GM19468 (cell line): ENCODE measurements around the gene GDPD1.
"Not testable (repeated sequence)": the region's sequence is repeated elsewhere in the genome, so short reads cannot be mapped to it uniquely, and the experiment has no call there.

Source experiments
- ATAC-seq: cut with Tn5 transposase; IDR thresholded peaks from one replicate; pipeline ENCODE4 v1.9.1; 2021; ENCODE audit warnings: mild to moderate bottlenecking, moderate library complexity, moderate number of reproducible peaks; ENCODE audit not compliant: unreplicated experiment; ENCODE audit errors: extremely low read depth

The GDPD1 gene

DNA sequence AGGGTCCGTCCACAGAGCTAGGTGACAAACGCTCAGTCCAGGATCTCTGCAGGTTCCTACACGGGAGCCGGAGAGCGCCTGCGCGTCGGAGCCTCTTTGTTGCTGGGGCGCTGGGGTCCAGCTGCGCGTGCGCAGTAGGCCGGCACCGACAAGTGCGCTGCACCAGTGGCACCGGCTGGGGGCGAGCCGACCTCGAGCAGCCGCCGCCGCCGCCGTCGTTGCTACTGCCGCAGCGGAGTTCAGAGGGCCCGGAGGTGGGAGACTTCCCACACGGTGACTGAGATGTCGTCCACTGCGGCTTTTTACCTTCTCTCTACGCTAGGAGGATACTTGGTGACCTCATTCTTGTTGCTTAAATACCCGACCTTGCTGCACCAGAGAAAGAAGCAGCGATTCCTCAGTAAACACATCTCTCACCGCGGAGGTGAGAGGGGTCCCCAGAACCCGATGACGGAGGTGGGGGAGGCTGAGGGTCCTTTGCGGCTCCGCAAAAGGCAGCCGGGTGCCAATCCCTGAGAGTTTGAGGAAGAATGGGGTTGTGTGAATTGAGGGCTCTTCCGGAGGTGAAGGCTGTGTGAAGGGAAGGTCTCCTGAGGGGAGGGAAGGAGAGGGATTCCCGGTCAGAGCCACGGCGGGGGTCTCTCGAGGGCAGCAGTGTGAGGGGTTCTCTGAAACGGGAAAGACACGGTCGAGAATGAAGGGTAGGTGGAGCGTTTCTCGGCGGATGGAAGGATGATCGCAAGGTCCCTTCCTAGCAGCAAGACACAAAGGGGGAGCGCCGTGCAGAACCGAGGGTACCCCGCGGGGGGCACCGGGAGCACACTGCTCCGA, at the start of gene GDPD1:
Gene GDPD1, plus strand, starts transcription at position 184 of the 831 bp plus-strand sequence. Its CDS starts 99 bp downstream, at position 283.
- ATAC-seq = peak; percentile 84

DNA sequence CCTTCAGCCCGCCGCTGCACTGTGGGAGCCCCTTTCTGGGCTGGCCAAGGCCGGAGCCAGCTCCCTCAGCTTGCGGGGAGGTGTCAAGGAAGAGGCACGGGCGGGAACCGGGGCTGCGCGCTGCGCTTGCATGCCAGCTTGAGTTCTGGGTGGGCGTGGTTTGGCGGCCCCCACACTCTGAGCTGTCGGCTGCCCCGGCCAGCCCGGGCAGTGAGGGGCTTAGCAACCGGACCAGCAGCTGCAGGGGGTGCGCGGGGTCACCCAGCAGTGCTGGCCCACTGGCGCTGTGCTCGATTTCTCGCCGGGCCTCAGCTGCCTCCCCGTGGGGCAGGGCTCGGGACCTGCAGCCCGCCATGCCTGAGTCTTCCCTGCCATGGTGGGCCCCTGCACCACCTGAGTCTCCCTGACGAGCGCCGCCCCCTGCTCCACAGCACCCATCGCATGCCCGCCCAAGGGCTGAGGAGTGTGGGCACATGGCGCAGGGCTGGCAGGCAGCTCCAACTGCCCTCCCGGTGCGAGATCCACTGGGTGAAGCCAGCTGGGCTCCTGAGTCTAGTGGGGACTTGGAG, 47.8 kb upstream of the GDPD1 start:
- ATAC-seq = no peak

DNA sequence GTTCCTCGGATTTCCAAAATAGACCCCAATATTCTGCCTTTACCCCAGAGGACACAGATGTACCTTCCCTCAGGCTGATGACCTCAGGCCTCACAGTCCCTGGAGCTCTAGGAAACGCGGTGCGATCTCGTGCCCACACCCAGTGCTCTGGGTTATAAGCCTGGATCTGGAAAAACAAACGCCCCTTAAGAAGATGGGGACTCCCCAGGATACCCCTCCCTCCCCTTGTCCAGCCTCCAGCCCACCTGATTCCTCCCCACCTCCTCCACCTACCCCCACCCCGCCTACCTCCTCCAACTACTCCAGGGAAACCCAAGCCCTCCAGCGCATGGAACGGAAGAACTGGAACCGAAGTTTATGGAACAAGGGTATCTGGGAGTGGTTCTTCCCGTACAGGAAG, 45.6 kb upstream of the GDPD1 start:
- ATAC-seq = no peak

DNA sequence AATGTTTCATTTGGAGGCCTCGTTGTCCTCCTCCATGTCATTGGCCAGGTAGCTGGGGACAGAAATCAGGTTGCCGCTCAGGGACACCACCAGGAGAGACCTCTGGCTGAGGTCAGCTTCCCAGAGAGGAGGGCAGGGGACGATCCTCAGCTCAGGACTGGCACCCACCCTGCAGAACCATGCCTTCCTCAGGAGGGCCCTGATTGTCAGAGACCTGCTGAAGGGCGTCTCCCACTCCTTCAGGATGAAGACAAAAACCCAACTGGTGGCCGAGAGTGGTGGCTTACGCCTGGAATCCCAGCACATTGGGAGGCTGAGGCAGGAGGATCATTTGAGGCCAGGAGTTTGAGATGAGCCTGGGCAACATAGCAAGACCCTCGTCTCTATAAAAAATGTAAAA, 45.2 kb upstream of the GDPD1 start:
- ATAC-seq = no peak

DNA sequence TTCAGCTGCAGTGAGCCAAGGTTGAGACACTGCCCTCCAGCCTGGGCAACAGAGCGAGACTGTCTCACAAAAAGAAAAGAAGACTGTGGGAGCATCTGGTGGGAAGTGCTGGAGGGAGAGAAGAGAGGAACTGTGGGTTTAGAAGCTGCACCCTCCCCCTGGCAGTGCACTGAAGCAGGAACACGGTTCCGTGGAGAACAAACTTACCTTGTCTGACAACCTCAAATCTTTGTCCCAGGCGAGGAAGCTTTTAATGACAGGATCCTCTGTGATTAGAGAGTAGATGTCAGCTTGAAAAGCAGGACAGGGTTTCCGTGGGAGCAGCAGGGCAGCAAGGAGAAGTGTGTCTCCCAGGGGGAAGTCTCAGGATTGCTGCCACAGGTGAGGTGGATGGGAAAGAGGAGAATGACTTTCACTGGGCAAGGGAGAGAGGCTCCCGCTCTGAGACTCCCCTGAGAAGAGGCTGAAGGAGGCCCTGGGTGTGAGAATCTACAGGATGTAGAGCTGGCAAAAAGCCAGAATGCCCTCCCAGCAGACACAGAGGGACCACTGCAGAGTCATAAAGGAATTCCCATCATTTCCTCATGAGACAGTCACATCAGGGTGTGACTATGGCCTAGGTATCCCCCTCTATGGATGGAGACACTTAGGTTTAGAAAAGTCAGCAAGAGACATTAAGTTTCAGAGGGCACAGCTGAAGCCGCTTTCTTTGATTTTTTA, 41.9 kb upstream of the GDPD1 start:
- no peak for ATAC-seq

DNA sequence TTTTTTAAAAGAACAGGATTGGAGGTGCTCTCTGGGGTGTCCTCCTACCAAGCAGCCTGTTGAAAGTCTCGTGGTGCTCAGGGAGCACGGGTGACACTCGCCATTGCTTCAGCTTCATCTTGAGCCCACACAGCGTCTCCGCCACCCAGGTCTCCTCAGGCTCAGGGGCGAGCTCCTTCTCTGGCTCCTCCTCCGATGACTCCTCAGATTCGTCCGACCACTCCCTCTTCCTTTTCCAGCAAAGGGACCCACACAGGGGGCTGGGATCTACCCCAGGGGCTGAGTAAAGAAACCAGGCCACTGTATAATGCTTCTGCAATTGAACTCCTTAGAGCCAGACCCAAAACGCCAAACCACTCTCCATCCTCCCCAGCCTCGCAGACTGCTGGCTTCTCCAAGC, 40.7 kb upstream of the GDPD1 start:
- ATAC-seq = not testable (repeated sequence)

DNA sequence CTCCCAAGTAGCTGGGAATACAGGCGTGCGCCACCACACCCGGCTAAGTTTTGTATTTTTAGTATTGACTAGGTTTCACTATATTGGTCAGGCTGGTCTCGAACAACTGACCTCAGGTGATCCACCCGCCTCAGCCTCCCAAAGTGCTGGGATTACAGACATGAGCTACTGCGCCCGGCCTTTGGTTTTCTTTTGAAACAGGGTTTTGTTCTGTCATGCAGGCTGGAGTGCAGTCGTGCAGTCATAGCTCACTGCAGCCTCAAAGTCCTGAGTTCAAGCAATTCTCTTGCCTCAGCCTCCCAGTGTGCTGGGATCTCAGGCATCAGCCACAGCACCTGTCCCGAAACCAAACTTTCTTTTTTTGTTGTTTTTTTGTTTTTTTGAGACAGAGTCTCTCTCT, 39.7 kb upstream of the GDPD1 start:
- no peak for ATAC-seq

DNA sequence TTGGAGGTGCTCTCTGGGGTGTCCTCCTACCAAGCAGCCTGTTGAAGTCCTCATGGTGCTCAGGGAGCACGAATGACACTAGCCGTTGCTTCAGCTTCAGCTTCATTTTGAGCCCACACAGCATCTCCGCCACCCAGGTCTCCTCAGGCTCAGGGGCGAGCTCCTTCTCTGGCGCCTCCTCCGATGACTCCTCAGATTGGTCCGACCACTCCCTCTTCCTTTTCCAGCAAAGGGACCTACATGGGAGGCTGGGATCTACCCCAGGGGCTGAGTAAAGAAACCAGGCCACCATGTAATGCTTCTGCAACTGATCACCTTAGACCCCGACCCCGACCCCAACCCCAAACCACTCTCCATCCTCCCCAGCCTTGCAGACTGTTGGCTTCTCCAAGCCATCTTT, 38.8 kb upstream of the GDPD1 start:
- no peak for ATAC-seq

DNA sequence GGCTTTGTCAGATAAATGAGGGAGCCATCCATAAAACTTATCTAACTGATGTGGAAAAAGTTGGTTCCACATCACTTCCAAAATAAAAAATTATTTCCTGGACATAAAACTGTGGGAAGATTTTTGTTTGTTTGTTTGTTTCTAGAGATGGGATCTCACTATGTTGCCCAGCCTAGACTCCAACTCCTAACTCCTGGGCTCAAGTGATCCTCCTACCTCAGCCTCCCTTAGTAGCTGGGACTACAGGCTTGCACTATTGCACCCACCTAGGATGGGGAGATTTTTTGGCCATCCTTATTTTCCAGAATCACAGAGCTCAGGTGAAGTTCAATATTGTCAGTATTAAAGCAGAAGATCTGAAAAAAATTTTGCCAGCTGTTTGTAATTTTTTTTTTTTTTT, 34.3 kb upstream of the GDPD1 start:
- no peak for ATAC-seq

DNA sequence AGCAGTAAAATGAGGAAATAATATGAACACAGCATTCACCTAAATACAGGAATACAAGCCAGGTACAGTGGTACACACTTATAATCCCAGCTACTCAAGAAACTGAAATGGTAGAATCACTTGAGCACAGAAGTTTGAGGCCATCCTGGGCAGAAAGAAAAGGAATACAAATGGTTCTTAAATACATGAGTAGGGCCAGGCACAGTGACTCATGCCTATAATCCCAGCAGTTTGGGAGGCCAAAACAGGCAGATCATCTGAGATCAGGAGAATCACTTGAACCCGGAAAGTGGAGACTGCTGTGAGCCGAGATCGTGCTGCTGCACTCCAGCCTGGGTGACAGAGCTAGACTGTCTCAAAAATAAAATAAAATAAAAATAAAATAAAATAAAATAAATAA, 33.5 kb upstream of the GDPD1 start:
- ATAC-seq = no peak

DNA sequence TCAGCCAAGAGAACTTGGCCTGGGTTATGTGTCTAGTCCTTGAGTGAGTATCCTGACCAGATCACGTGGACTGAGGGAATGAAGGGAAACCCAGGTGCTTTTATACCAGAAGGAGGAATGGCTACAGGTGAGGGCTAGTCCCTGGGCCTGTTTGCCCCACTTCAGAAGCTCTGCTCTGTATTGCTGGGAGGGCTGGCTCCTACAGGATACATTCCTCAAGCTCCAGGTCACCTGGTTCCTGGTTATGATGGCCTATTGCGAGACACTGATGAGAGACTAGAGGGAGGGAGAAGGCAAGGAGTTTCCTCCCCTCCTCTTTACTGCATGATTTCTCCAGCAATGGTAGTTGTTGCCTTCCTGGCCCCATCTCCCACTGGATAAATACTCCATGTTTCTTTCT, 29.5 kb upstream of the GDPD1 start:
- ATAC-seq = no peak

DNA sequence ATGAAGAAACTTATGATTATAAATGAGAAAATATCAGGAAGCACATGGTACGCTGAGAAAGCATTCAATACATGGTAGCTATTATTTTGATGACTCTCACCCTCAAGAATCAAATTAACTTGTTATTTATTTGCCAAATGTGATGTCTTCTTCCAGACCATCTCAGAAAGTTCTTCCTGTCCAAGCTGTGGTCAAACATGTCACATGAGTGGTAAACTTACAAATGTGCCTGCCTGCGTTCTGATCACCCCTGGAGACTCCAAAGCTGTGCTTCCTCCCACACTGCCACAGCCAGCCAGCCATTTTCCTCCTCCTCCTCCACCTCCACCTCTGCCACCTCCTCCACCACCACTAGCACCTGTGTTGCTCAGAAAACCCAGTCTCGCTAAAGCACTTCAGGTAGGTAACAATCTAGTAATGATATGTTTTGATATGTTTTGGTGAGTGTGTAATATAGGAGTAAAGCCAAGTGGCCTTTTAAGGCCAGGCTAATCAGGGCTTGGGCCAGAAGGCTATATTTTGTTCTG, 26.9 kb upstream of the GDPD1 start:
- ATAC-seq = no peak

DNA sequence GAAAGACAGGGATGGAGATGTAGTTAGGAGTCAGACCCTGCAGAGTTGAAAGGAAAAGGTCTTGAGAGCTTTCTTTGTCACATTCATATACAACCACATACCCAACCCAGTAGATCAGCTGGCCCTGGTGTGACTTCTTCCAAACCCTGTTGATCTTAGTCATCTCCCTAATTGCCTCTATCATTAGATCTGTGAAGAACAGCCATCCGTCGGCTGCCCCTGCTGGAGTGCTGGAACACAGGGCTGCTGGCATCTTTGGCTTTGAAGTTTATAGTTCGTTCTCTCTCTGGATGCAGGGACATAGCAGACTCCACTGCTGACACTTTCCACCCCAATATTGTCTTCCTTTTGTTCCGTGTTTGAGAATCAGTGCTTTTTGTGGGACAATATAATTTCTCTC, 20.9 kb upstream of the GDPD1 start:
- ATAC-seq = no peak

DNA sequence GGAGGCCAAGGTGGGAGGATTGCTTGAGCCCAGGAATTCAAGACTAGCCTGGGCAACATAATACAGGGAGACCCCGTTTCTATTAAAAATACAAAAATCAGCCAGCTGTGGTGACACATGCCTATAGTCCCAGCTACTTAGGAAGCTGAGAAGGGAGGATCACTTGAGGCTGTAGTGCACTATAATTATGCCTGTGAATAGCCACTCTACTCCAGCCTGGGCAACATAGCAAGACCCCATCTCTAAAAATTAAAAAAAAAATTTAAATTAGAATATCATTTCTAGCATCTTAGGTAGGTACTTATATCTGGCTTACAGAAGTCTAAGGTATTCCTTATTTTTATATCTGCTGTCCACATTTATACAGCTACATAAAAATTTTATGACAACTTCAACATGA, 18.0 kb upstream of the GDPD1 start:
- no peak for ATAC-seq

DNA sequence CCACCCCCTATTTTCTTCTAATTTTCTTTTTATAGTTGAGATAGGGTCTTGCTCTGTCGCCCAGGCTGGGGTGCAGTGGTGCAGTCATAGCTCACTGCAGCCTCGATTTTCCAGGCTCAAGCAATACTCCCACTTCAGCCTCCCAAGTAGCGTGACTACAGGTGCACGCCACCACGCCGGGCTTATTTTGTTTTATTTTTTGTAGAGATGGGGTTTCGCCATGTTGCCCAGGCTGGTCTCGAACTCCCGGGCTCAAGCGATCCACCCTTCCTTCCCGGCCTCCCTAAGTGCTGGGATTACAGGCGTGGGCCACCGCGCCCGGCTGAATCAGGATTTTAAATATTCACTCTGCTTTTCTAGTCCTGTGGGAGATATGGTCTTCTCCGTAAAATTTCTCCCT, 941 bp upstream of the GDPD1 start:
- no peak for ATAC-seq

DNA sequence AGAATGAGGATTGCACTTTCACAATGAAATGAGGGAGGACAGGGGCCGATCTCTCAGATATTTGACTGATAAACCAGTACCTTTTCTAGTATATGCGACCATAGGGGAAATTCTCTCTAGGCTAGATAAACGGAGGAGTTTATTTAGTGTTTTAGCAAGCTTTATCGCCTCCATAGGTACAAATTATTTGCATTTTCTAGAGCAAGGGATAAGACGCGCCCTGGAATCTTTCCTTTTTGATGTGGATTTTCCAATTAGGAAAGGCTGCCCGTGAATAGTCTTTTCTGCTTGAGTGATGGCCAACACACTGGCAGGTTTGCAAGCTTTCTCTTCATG, 351 bp upstream of the GDPD1 start:
- ATAC-seq = no peak

DNA sequence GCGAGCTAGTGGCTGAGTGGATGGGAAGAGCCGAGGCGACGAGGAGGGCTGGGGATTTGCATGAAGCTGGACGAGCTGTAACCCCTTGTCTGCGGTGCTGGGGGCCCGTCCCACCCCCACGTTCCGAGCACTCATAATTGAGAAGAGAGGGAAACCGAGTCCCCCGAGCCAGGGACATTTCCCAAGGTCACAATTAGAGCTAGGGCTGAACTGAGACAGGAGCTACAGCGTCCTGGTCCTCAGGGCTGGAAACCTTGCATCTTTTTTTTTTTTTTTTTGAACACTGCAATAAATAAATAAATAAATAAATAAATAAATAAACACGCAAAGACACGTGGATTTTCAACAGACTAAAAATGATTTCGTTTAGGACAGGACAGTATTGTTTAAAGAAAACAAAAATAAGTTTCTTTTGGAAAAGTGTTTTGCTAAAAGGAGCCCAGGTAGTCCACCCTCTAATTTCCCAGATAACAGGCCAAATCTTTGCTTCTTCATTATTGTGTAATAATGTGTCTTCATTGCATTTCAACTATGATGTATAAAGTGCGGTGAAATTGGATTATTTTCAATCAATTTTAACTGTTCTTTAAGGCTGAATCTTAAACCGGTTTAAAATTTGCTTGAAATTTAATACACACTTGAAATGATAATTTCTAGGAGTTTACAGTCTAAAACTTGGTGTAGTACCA, 992 bp downstream of the GDPD1 start:
- no peak for ATAC-seq

DNA sequence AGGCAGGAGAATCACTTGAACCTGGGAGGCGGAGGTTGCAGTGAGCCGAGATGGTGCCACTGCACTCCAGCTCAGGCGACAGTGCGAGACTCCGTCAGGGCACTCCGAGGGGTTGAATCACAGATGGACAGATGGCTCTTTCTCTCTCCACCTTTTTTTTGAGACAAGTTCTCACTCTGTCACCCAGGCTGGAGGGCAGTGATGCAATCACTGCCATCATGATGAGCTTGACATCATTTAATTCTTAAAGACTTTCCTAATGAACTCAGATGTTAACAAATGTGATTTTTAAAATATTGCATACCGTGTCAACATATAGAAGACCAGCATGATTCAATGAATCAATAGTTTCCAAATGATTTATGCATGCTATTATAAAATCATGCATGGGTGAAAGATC, 3.5 kb downstream of the GDPD1 start:
- ATAC-seq = no peak

DNA sequence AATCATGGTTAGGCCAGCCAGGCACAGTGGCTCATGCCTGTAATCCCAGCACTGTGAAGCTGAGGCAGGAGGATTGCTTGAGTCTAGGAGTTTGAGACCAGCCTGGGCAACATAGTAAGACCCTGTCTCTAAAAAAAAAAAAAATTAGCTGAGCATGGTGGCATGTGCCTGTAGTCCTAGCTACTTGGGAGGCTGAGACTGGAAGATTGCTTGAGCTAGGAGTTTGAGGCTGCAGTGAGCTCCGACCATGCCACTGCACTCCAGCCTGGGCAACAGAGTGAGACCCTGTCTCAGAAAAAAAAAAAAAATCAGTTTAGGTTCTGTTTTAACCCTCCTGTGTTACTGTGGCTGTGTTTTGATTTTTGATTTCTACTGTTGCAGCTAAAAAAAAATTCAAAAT, 8.3 kb downstream of the GDPD1 start:
- not testable (repeated sequence) for ATAC-seq

DNA sequence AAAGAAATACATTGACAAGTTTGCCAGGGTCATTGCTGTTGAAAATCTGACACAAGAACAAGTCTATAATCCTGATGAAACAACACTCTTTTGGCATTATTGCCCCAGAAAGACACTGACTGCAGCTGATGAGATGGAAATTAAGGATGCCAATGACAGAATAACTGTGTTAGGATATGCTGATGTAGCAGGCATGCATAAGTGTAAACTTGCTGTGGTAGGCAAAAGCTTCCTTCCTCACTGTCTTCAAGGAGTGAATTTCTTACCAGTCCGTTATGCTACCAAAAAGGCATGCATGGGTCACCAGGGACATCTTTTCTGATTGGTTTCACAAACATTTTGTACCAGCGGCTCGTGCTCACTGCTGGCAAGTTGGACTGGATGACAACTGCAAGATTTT, 10.5 kb downstream of the GDPD1 start:
- no peak for ATAC-seq

DNA sequence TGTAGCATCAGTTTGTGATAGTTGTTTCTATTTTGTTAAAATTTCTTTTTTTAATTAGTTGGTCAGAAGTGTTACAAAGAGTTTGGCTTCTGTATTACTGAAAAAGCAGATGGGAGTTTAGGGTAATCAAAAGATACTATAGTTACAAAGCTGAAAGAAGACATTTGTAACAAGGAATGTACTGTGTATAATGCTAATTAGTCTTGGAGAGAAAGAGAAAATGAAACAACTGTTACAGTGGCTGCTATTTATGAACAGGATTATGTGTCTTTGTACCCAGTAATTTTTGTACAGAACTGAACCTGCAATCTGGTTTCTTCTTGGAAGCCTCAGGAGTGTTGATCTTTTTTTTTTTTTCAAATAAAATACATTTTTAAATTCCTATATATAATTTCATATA, 14.3 kb downstream of the GDPD1 start:
- no peak for ATAC-seq
